ENCODE results near the gene ARID5B. TPM values are rescaled to one million over a fixed set of nuclear protein-coding genes. Genes with fewer than 3 reads are reported as not detected.

The ARID5B gene
- total and polyA plus RNA-seq, 2 of the 4 experiments (the other 2 are of a cell fraction) = 41.0 to 125 TPM

GRCh38 chr10:62112963-62113362 is 211.5 kb downstream of the ARID5B start:
- WGBS, 2 experiments (ENCODE audit: extremely low coverage in 2 of 2, insufficient read length in 1 of 2) = no CpG with 5 or more reads among the region's 4 CpGs
- no TSS peak for BruUV-seq (replicated peaks)
- dilution Hi-C loops (cut with HindIII; ENCODE audit: low sequenced_read_pairs, unreplicated experiment) = no loop called here

More at GRCh38 chr10:62112963-62113362, 211.5 kb downstream of the ARID5B start:
- intact Hi-C loops (cut with micrococcal nuclease) (no loop called here), in situ Hi-C loops (cut with MboI; ENCODE audit: low sequenced_read_pairs) (no loop called here)
- Histone ChIP-seq H3K9me3 (ENCODE audit: control insufficient read depth, insufficient read depth, low read length) (no peaks in the 10 kb centered on the region), H3K23ac (ENCODE audit: low read depth, low read length) (no peak overlapping the region), H3K9ac (ENCODE audit: low read depth, low read length) (no peak overlapping the region), H2AK9ac (replicated peaks; ENCODE audit: low read depth, low read length, poor library complexity) (no peak overlapping the region), H3K4me3 (ENCODE audit: insufficient read depth, low read depth, low read length) (no peak overlapping the region), H4K5ac (ENCODE audit: low read depth, low read length) (no peak overlapping the region), H3K9me1 (ENCODE audit: insufficient read depth, low read length) (no peaks in the 10 kb centered on the region), H2BK15ac (ENCODE audit: low read depth, low read length) (peak overlapping the region; percentile 65; the same call in 1 of the 3 replicates), H3K18ac (ENCODE audit: low read depth, low read length) (no peak overlapping the region; the same call in 1 of the 2 replicates), H2AFZ (replicated peaks; ENCODE audit: low read length, poor library complexity) (no peak overlapping the region), H4K20me1 (ENCODE audit: insufficient read depth, low read length) (no peaks in the 10 kb centered on the region), H3K4ac (ENCODE audit: low read depth, low read length) (no peak overlapping the region), H3K36me3 (ENCODE audit: control insufficient read depth, insufficient read depth, low read length) (no peaks in the 10 kb centered on the region), H4K8ac (ENCODE audit: low read depth in 2 of 2, low read length in 2 of 2) (peak overlapping the region in 1 of 2 experiments; percentile 19; a peak in 1 of 4 replicates), H3K56ac (ENCODE audit: extremely low read depth, insufficient read depth, low read length) (no peak overlapping the region), H2BK120ac (ENCODE audit: low read depth, low read length) (no peak overlapping the region), H2BK5ac (ENCODE audit: low read depth, low read length, poor library complexity, severe bottlenecking) (no peak overlapping the region), H2AK5ac (ENCODE audit: low read depth, low read length) (no peak overlapping the region), H3K4me1 (ENCODE audit: control insufficient read depth, insufficient read depth, low read length) (peaks cover 4% of the 10 kb centered on the region), H3K4me2 (ENCODE audit: low read depth, low read length) (no peak overlapping the region), H2BK20ac (ENCODE audit: low read depth, low read length) (peak overlapping the region; percentile 22; the same call in 1 of the 2 replicates), H3K14ac (replicated peaks; ENCODE audit: low read depth, low read length) (no peak overlapping the region), H3K79me1 (ENCODE audit: low read depth in 1 of 2, low read length in 2 of 2) (no peaks in the 10 kb centered on the region), H3K27me3 (ENCODE audit: control insufficient read depth, insufficient read depth, low read length) (no peaks in the 10 kb centered on the region), H3K27ac (ENCODE audit: insufficient read depth, low read length) (no peak overlapping the region), H4K91ac (ENCODE audit: insufficient read depth, low read depth, low read length) (no peak overlapping the region; the same call in 1 of the 2 replicates)
- POLR2A ChIA-PET (ENCODE audit: unreplicated experiment) = no interaction called here
- ATAC-seq (ENCODE audit: low read depth) (no peak), DNase-seq (no peak)
- TF ChIP-seq NFE2L2 (IDR thresholded peaks at IDR 0.05; ENCODE audit: low read depth, low read length) = no peak
- TF ChIP-seq RAD21 (IDR thresholded peaks at IDR 0.05; ENCODE audit: low read length) = no peak
- TF ChIP-seq RFX5 (IDR thresholded peaks at IDR 0.05; ENCODE audit: low read depth, low read length) = no peak
- TF ChIP-seq ELK1 (IDR thresholded peaks at IDR 0.05; ENCODE audit: borderline replicate concordance, low read depth, low read length) = no peak
- TF ChIP-seq FOS (IDR thresholded peaks at IDR 0.05; ENCODE audit: low read depth, low read length) = no peak
- CTCF ChIA-PET = no interaction called here
